RWPE1 (cell line): Measurements from ENCODE around the gene CHST1.

Experiments
- CTCF ChIA-PET: fragments of 350-600 bp; sonication (Branson Sonifier 250); formaldehyde crosslinking; extraction: SDS; loops from one replicate; lab custom pipeline; 2021; lab: Yijun Ruan, JAX
- POLR2A ChIA-PET: fragments of 400-600 bp; formaldehyde crosslinking; extraction: SDS; loops from one replicate; lab custom pipeline; 2020; ENCODE audit warnings: antibody characterized with exemption; ENCODE audit not compliant: low non-redundant PET; lab: Yijun Ruan, JAX
- DNase-seq: peaks from one replicate; pipeline ENCODE4 v3.0.0; 2012; ENCODE audit warnings: low spot score
- H3K27ac ChIP-seq: fragments of 450-650 bp; 2 replicates; pipeline ENCODE4 v1.5.1; 2017
- CTCF ChIP-seq: fragments of 450-650 bp; conservative IDR thresholded peaks from 2 replicates; pipeline ENCODE4 v1.5.1; 2017; ENCODE audit warnings: low read depth, mild to moderate bottlenecking

Gene CHST1

GRCh38 chr11:45655831-45656230, 9.6 kb downstream of the CHST1 start:
- no peak for DNase-seq
- H3K27ac ChIP-seq, result no peak overlapping the region
- ChIA-PET CTCF (interaction anchor here (1.0 to 2.1 kb wide), 7 partner anchors 9 to 288 kb away, joined by 3 to 10 read pairs (median 4); no protein-coding TSS in a partner anchor), POLR2A (no interaction called here)
- TF ChIP-seq CTCF, result no peak

- no peak overlapping the region for H3K27ac ChIP-seq
- TF ChIP-seq CTCF, result peak; percentile 95
- ChIA-PET POLR2A (no interaction called here), CTCF (interaction anchor here (0.5 to 2.3 kb wide), 22 partner anchors 9 to 702 kb away, joined by 3 to 14 read pairs (median 4); no protein-coding TSS in a partner anchor)
- peak; percentile 80 for DNase-seq
Measured at GRCh38 chr11:45655347-45655756, 10.1 kb downstream of the CHST1 start.

GRCh38 chr11:45655012-45655283, 10.5 kb downstream of the CHST1 start:
- TF ChIP-seq CTCF, result no peak
- CTCF ChIA-PET, result interaction anchor here (0.5 to 2.3 kb wide), 22 partner anchors 9 to 702 kb away, joined by 3 to 14 read pairs (median 4); no protein-coding TSS in a partner anchor
- POLR2A ChIA-PET, result no interaction called here

GRCh38 chr11:45654231-45655011, 11.0 kb downstream of the CHST1 start:
- CTCF ChIA-PET, result interaction anchor here (0.5 to 2.3 kb wide), 22 partner anchors 8 to 701 kb away, joined by 3 to 14 read pairs (median 4); no protein-coding TSS in a partner anchor
- POLR2A ChIA-PET, result no interaction called here
- no peak for TF ChIP-seq CTCF
- no peak overlapping the region for H3K27ac ChIP-seq
- DNase-seq, result no peak

More at GRCh38 chr11:45655012-45655283, 10.5 kb downstream of the CHST1 start:
- no peak for DNase-seq
- no peak overlapping the region for H3K27ac ChIP-seq

GRCh38 chr11:45653277-45653676, 12.1 kb downstream of the CHST1 start:
- TF ChIP-seq CTCF, result no peak
- no peak for DNase-seq
- ChIA-PET CTCF (interaction anchor here (0.9 to 2.3 kb wide), 2 partner anchors 282 to 286 kb away, joined by 4 to 14 read pairs; no protein-coding TSS in a partner anchor), POLR2A (no interaction called here)
- H3K27ac ChIP-seq, result no peak overlapping the region

- no peak for TF ChIP-seq CTCF
- H3K27ac ChIP-seq, result no peak overlapping the region
- no peak for DNase-seq
- ChIA-PET CTCF (interaction anchor here (0.9 to 2.3 kb wide), 2 partner anchors 282 to 286 kb away, joined by 4 to 14 read pairs; no protein-coding TSS in a partner anchor), POLR2A (no interaction called here)
Measured at GRCh38 chr11:45652781-45653180, 12.6 kb downstream of the CHST1 start.
